ENCODE data around the gene TMEM132D. TPM values are rescaled to one million over a fixed set of nuclear protein-coding genes. Genes with fewer than 3 reads are reported as not detected.

The TMEM132D gene
- total and polyA plus RNA-seq, 2 of the 4 experiments (the other 2 are of a cell fraction), result not detected

- no peak overlapping the region for H4K5ac ChIP-seq (ENCODE audit: low read depth, low read length)
- no peak overlapping the region for H3K9ac ChIP-seq (ENCODE audit: low read depth, low read length)
- whole genome bisulfite sequencing, 2 experiments (ENCODE audit: extremely low coverage in 2 of 2, insufficient read length in 1 of 2), result 80% methylated on average over 1 of the region's 4 CpGs; no CpG with 5 or more reads in 1 of the 2 experiments
- no peak overlapping the region for H2BK20ac ChIP-seq (ENCODE audit: low read depth, low read length)
- in situ Hi-C loops (cut with MboI; ENCODE audit: low sequenced_read_pairs) (no loop called here), intact Hi-C loops (cut with micrococcal nuclease) (no loop called here), dilution Hi-C loops (cut with HindIII; ENCODE audit: low sequenced_read_pairs, unreplicated experiment) (no loop called here)
- H3K18ac ChIP-seq (ENCODE audit: low read depth, low read length), result no peak overlapping the region
- no peak overlapping the region for H3K4me2 ChIP-seq (ENCODE audit: low read depth, low read length)
- H2AK9ac ChIP-seq (replicated peaks; ENCODE audit: low read depth, low read length, poor library complexity), result no peak overlapping the region
- no peaks in the 10 kb centered on the region for H3K79me1 ChIP-seq (ENCODE audit: low read depth in 1 of 2, low read length in 2 of 2)
- H3K27me3 ChIP-seq (ENCODE audit: control insufficient read depth, insufficient read depth, low read length), result no peaks in the 10 kb centered on the region
- no peak overlapping the region for H3K4me3 ChIP-seq (ENCODE audit: insufficient read depth, low read depth, low read length)
- TF ChIP-seq MAZ (IDR thresholded peaks at IDR 0.05; ENCODE audit: borderline replicate concordance, low read depth, low read length), result no peak
- no peak for TF ChIP-seq RFX5 (IDR thresholded peaks at IDR 0.05; ENCODE audit: low read depth, low read length)
- no peak for TF ChIP-seq CEBPB (IDR thresholded peaks at IDR 0.05; ENCODE audit: low read depth, low read length)
- TF ChIP-seq BHLHE40 (IDR thresholded peaks at IDR 0.05; ENCODE audit: low read depth, low read length), result no peak
- no peak for TF ChIP-seq MXI1 (IDR thresholded peaks at IDR 0.05; ENCODE audit: borderline replicate concordance, low read depth, low read length)
- TF ChIP-seq CHD1 (IDR thresholded peaks at IDR 0.05; ENCODE audit: low read depth, low read length), result no peak
- TF ChIP-seq USF2 (IDR thresholded peaks at IDR 0.05; ENCODE audit: low read depth, low read length), result no peak
- no peak for TF ChIP-seq FOS (IDR thresholded peaks at IDR 0.05; ENCODE audit: low read depth, low read length)
- no peak for TF ChIP-seq SMC3 (IDR thresholded peaks at IDR 0.05; ENCODE audit: low read depth, low read length)
- TF ChIP-seq RAD21 (IDR thresholded peaks at IDR 0.05; ENCODE audit: low read length), result no peak
- TF ChIP-seq MAFK (IDR thresholded peaks at IDR 0.05; ENCODE audit: low read depth, low read length), result no peak
- TF ChIP-seq NFE2L2 (IDR thresholded peaks at IDR 0.05; ENCODE audit: low read depth, low read length), result no peak
- no peak for TF ChIP-seq POLR2A (IDR thresholded peaks at IDR 0.05; ENCODE audit: low read depth, low read length)
- no peak overlapping the region for H3K23ac ChIP-seq (ENCODE audit: low read depth, low read length)
- no peak for ATAC-seq (ENCODE audit: low read depth)
- BruUV-seq (replicated peaks), result no TSS peak
- no peak overlapping the region for H3K4ac ChIP-seq (ENCODE audit: low read depth, low read length)
- H3K9me3 ChIP-seq (ENCODE audit: control insufficient read depth, insufficient read depth, low read length), result peaks cover 24% of the 10 kb centered on the region; the same call in 1 of the 2 replicates
- no peak overlapping the region for H2BK5ac ChIP-seq (ENCODE audit: low read depth, low read length, poor library complexity, severe bottlenecking)
- H4K20me1 ChIP-seq (ENCODE audit: insufficient read depth, low read length), result no peaks in the 10 kb centered on the region
- no peak overlapping the region for H2BK120ac ChIP-seq (ENCODE audit: low read depth, low read length)
- no peak overlapping the region for H3K27ac ChIP-seq (ENCODE audit: insufficient read depth, low read length)
- H3K9me1 ChIP-seq (ENCODE audit: insufficient read depth, low read length), result no peaks in the 10 kb centered on the region
- DNase-seq, result no peak
- CTCF ChIA-PET, result no interaction called here
- no peak overlapping the region for H4K91ac ChIP-seq (ENCODE audit: insufficient read depth, low read depth, low read length)
- no peak overlapping the region for H3K14ac ChIP-seq (replicated peaks; ENCODE audit: low read depth, low read length)
- no peaks in the 10 kb centered on the region for H3K4me1 ChIP-seq (ENCODE audit: control insufficient read depth, insufficient read depth, low read length)
- H4K8ac ChIP-seq (ENCODE audit: low read depth in 2 of 2, low read length in 2 of 2), result no peak overlapping the region
- POLR2A ChIA-PET (ENCODE audit: unreplicated experiment), result no interaction called here
- H2AK5ac ChIP-seq (ENCODE audit: low read depth, low read length), result no peak overlapping the region
- no peaks in the 10 kb centered on the region for H3K36me3 ChIP-seq (ENCODE audit: control insufficient read depth, insufficient read depth, low read length)
- no peak overlapping the region for H3K56ac ChIP-seq (ENCODE audit: extremely low read depth, insufficient read depth, low read length)
- no peak overlapping the region for H2BK15ac ChIP-seq (ENCODE audit: low read depth, low read length)
- H2AFZ ChIP-seq (replicated peaks; ENCODE audit: low read length, poor library complexity), result no peak overlapping the region
These were observed 281.3 kb downstream of the TMEM132D start for GRCh38 chr12:129622566-129622965.
